Fibroblast of villous mesenchyme (primary cell): ENCODE data around the gene SRSF6. TPM values are rescaled to one million over a fixed set of nuclear protein-coding genes. Genes with fewer than 3 reads are reported as not detected.
"Not testable (repeated sequence)": the region's sequence is repeated elsewhere in the genome, so short reads cannot be mapped to it uniquely, and the experiment has no call there.

Experiments used
- DNase-seq: peaks from one replicate; pipeline ENCODE4 v3.0.0-alpha.2; 2010; ENCODE audit warnings: low read depth
- H3K4me3 ChIP-seq: 2 replicates; pipeline ENCODE4 v1.5.1; 2011; ENCODE audit warnings: low read depth, mild to moderate bottlenecking, low read length
- total RNA-seq: library from RNA; depleted of rRNA; stranded (reverse); fragments of >200 nt; gene quantifications from 2 replicates; pipeline ENCODE4 v1.2.3, GENCODE V29; 2012
- TF ChIP-seq, protein P1 (sequence below): IDR thresholded peaks from 2 replicates; pipeline ENCODE4 v1.5.1; 2012; ENCODE audit warnings: low read depth, mild to moderate bottlenecking, low read length; ENCODE audit not compliant: insufficient read depth

The SRSF6 gene
- total RNA-seq, 1 donor = 54.8 TPM

DNA sequence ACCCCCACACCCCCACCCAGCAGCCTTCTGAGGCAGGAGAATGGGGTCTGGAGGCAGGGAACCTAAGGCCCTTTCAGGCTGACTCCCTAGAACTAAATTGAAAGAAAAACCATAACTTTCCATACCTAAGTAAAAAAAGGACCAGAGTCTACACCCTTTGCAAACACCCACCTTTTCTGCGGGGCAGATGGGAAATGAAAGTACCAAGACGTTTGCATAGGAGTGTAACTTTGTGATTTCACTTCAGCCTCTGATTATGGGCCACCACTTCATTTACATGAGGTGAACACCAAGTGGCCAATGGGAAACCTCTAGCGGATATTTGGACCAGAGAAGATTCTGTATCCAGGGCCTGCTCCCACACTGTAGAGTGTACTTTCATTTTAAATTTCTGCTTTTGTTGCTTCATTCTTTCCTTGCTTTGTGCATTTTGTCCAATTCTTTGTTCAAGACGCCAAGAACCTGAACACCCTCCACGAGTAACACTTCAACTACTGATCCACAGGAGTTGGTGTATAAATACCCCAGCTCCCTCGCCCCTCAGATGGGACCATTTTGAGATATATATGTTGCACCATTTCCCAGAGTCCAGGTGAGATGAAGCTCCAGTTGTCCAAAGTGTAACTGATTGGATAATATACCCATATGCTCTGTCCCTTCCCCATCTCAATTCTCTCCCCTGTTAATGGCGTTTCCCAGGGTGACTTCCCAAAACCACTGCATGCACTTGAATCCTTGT is 18.9 kb upstream of the SRSF6 start:
- H3K4me3 ChIP-seq = no peak overlapping the region
- no peak for DNase-seq
- TF ChIP-seq, protein P1, sequence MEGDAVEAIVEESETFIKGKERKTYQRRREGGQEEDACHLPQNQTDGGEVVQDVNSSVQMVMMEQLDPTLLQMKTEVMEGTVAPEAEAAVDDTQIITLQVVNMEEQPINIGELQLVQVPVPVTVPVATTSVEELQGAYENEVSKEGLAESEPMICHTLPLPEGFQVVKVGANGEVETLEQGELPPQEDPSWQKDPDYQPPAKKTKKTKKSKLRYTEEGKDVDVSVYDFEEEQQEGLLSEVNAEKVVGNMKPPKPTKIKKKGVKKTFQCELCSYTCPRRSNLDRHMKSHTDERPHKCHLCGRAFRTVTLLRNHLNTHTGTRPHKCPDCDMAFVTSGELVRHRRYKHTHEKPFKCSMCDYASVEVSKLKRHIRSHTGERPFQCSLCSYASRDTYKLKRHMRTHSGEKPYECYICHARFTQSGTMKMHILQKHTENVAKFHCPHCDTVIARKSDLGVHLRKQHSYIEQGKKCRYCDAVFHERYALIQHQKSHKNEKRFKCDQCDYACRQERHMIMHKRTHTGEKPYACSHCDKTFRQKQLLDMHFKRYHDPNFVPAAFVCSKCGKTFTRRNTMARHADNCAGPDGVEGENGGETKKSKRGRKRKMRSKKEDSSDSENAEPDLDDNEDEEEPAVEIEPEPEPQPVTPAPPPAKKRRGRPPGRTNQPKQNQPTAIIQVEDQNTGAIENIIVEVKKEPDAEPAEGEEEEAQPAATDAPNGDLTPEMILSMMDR = no peak

DNA sequence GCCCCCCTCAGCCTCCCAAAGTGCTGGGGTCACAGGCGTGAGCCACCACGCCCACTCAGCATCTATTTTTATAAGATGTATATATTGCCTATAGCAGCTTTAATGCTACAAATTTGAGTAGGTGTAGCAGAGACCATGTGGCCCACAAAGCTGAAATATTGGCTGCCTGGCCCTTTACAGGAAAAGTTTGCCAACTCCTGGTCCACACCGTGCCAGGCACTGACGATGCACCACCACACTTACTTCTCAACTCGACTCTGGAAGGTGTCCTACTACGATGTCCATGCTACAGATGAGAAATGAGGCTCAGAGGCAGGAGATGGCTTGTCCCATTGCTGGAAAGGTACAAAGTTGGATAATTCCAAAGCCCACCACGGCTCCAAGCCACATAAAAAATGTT is 17.2 kb upstream of the SRSF6 start:
- no peak for DNase-seq
- TF ChIP-seq, protein P1 = no peak
- H3K4me3 ChIP-seq = no peak overlapping the region

DNA sequence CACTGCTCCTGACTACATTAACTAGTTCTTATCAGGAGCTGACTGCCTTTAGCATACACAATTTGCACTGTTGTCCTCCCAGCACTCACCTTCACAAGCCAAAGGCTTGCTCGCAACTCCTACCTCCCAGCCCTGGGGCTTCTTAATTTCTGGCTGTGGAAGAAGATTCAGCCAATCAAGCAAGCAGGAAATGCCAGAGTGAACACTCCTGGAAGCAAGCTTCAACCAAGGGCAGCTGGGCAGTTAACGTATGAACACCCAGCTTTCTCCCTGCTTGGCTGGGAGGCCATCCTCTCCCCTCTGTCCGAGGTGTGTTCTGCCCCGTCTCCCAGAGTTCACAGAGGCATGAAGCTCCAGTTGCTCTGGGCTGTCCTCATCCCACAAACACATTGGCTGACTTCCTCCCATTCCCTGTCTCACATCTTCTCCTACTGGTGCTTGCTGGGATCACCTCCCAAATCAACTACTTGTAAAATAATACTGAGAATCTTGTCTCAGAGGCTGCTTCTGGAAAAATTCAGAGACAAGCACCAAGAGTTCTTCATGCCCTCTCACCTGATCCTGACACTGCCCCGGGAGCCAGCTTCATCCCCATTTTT is 15.3 kb upstream of the SRSF6 start:
- DNase-seq = no peak
- TF ChIP-seq, protein P1 = peak; percentile 37
- H3K4me3 ChIP-seq = no peak overlapping the region

DNA sequence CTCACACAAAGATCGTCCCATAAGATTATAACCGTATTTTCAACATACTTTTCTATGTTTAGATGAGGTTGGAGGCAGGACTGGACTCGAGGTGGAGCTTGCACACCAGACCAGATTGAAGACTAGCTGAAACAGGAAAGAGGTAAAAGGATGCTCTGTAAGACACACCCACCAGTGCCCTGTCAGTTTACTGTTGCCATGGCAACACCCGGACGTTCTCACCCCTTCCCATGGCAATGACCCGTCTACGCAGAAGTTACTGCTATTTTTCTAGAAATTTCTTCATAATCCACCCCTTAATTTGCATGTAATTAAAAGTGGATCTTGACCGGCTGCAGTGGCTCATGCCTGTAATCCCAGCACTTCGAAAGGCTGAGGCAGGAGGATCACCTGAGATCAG is 13.6 kb upstream of the SRSF6 start:
- DNase-seq = no peak

DNA sequence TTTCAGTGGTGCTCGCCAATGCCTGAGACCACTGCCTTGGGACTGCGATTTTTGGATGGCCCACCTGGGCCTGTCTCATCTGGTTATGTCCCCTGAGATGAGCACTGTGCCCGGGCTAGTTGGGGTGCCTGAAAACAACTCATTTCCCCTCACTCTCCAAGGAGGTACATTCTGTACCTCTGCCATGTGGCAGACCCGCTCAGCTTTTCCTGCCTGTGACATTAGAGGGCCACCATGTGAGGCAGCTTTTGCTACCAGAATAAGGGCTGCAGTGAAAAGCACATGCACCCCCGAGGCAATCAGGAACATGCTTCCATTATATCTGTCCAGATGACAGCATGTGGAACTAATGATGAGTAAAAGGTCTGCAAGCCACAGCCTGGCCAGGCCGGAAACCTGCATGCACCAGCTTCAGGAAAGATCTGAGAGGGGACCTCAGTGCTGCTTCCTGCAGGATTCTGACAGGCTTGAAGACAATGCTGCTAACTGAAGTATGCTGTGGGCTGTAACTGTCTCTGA is 11.3 kb upstream of the SRSF6 start:
- H3K4me3 ChIP-seq = no peak overlapping the region
- DNase-seq = no peak
- TF ChIP-seq, protein P1 = no peak

More for the DNA sequence above, 13.6 kb upstream of the SRSF6 start:
- no peak overlapping the region for H3K4me3 ChIP-seq
- TF ChIP-seq, protein P1 = no peak

DNA sequence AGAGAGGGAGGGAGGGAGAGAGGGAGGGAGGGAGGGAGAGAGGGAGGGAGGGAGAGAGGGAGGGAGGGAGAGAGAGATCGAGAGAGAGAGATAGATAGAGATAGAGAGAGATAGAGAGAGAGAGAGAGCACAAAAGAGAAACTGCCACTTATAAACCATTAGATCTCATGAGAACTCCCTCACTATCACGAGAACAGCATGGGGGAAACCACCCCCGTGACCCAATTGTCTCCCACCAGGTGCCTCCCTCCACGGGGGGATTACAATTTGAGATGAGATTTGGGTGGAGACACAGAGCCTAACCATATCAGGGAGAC is 9.3 kb upstream of the SRSF6 start:
- H3K4me3 ChIP-seq, DNase-seq: not testable (repeated sequence)

DNA sequence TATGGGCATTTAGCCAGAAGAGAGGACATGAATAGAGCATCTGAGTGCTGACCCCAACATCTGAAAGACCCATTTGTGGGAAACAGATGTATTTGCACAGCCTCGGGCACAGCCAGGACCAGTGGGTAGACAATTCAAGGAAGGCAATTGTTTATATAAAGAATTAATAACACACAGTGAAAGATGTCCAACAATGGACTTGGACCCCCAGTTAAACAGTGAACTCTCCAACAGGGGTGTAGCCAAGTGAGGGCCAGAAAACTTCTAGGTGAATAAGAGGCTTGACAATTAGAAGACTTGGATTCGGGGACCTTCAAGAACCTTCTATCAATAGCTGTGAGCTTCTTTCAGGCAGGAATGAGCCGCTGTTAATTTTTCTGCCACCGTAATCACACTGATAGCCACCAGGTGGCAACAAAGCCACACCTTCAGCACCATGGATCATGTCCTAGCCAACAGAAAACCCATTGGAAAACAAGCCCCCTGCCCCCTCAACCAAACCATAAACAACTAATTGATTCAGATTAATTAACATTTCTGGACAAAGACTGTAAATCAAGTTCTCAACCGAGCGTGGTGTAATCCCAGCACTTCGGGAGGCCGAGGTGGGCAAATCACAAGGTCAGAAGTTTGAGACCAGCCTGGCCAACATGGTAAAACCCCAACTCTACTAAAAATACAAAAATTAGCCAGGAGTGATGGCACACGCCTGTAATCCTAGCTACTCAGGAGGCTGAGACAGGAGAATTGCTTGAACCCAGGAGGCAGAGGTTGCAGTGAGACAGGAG is 8.8 kb upstream of the SRSF6 start:
- no peak overlapping the region for H3K4me3 ChIP-seq
- peak; percentile 42 for DNase-seq
- TF ChIP-seq, protein P1 = peak; percentile 77
